ENCODE results near the gene NUMA1. TPM values are rescaled to one million over a fixed set of nuclear protein-coding genes. Genes with fewer than 3 reads are reported as not detected.

Gene NUMA1, protein sequence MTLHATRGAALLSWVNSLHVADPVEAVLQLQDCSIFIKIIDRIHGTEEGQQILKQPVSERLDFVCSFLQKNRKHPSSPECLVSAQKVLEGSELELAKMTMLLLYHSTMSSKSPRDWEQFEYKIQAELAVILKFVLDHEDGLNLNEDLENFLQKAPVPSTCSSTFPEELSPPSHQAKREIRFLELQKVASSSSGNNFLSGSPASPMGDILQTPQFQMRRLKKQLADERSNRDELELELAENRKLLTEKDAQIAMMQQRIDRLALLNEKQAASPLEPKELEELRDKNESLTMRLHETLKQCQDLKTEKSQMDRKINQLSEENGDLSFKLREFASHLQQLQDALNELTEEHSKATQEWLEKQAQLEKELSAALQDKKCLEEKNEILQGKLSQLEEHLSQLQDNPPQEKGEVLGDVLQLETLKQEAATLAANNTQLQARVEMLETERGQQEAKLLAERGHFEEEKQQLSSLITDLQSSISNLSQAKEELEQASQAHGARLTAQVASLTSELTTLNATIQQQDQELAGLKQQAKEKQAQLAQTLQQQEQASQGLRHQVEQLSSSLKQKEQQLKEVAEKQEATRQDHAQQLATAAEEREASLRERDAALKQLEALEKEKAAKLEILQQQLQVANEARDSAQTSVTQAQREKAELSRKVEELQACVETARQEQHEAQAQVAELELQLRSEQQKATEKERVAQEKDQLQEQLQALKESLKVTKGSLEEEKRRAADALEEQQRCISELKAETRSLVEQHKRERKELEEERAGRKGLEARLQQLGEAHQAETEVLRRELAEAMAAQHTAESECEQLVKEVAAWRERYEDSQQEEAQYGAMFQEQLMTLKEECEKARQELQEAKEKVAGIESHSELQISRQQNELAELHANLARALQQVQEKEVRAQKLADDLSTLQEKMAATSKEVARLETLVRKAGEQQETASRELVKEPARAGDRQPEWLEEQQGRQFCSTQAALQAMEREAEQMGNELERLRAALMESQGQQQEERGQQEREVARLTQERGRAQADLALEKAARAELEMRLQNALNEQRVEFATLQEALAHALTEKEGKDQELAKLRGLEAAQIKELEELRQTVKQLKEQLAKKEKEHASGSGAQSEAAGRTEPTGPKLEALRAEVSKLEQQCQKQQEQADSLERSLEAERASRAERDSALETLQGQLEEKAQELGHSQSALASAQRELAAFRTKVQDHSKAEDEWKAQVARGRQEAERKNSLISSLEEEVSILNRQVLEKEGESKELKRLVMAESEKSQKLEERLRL (N-terminal part only)
- total RNA-seq = 103 and 107 TPM in 2 replicates

DNA sequence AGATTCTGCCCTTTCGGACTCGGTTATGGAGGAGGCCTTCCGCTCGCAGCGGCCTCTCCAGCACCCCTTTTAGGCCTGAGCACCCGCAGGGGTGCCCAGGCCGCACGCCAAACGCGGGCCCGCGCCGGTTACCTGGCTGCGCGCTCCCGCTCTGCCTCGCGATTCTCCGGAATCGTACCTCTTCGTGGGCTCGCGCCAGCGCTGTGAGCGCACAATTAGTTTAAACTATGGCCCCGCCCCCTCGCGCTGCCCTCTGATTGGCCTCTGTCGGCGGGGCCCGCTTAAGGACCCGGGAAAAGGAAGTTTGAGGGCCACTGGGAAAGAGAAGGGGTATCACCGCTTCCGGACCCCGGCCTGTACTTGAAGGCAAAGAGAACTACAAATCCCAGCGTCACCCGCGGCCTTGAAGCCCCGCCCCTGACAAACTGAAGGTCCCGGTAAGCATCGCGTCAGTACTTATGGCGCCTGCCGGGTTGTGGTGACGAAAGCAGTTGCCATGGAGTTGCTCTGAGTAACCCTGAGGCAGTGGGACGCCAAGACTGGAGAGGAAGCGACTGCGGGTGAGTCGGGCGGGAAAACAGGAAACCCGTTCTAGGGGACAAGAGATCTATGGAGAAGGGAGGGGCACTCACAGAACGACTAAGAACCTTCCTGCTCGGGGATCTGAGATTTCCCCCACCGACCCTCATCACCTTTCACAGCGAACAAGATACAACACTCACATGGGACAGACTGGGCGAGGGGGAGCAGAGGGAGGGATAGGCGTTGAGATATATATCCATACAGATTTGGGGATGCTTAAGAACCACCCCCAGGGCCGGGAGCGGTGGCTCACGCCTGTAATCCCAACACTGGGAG, at the start of gene NUMA1, which contains the start of gene LRRC51:
TSS of gene NUMA1 (minus strand) at position 217 of the 858 bp plus-strand sequence. CDS start 44,599 bp downstream, outside the sequence.
TSS of gene LRRC51 (plus strand) at position 525 of the 858 bp plus-strand sequence. CDS start 8,234 bp downstream, outside the sequence.
- peak; percentile 100 for DNase-seq (ENCODE audit: low read depth in 2 of 2)

DNA sequence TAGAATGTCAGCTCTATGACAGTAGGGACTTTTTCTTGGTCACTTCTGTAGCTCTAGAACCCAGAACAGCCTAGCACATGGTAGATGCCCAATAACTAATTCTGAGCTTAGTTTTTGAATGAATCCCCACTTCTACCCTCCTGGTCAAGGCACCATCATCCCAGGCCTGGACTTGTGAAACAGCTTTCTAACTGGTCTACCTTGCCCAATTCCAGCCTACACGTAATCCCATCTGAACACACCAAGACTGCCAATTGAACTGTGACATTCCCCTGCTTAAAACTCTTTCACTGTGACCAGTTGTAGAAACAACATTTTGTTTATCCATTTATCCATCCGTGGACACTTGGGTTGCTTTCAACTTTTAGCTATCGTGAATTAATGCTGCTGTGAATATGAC, 49.0 kb upstream of the NUMA1 start:
- no peak for DNase-seq (ENCODE audit: low read depth in 2 of 2)

DNA sequence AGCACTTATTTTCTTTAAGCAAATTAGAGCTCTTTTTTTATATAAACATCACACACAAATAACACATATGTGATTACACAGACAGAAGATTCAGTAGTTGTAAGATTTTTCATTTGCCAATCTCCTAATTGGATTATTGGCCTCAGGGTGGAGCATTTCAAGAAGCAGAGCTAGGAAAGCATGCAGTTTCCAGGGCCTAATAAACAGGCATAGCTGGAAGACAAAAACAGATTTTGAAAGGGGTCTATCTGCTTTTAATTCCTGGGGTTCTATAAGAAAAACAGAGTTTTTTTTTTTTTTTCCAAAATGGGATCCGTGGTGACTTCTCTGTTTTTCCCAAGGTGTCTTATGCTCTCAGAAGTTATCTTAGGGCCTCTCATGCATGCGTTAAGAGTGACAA, 47.6 kb upstream of the NUMA1 start:
- DNase-seq (ENCODE audit: low read depth in 2 of 2) = no peak

DNA sequence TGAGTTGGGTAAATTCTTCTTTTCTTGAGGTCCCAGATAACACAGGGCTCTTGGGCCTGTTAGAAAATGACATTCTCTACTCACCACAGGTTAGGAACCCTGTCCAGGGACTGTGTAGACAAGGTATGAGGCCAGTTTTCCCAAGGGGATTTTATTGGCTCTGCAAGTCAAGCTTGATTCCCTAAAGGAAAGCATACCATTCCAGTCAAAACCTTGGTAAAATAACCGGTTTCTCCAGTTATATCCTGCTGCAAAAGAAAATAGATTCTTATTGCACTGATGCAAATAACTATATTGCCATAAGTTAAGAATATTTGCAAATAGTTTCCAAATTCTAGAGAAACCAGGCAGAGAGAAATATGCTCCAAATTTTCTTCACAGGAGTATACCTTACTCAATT, 45.6 kb upstream of the NUMA1 start:
- DNase-seq (ENCODE audit: low read depth in 2 of 2) = no peak

DNA sequence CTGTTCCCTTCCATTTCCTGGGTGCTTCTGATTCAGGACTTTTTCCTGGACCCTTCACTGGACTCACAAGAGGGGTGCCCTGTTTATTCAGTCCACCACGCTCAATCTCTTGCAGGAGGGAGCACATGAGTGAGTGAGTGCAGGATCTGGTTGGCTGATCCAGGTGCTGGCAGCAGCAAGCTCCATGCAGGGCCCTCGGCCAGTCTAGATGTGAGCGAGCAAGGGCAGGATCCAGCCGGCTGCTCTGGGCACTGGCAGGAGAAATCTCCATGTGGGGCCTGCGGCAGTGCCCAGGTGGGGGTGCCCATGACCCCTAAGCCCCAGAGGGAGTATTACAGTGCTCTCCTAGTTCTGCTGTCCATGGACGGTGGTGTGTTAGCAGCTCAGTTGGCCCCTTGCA, 43.7 kb upstream of the NUMA1 start:
- no peak for DNase-seq (ENCODE audit: low read depth in 2 of 2)

DNA sequence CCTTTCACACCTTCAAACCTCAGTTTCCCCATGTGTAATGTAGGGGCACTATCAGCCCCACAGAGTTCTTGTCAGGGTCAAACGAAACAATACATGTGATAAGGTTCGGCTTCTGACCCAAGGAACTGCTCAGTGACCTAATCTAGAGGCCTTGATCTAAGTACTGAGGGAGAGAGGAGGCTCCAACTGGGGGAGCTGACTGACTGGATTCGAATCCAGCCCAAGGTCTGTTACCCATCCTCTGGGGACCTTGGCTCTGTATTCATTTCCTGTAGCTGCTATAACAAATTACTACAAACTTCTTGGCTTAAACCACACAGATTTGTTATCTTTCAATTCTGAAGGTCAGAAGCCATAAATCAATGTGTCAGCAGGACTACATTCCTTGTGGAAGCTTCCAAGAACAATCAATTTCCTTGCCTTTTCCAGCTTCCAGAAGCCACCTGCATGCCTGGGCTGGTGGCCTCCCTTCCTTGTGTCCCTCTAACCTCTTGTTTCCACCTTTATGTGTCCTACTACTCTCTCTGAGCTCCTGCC, 42.8 kb upstream of the NUMA1 start:
- DNase-seq (ENCODE audit: low read depth in 2 of 2) = no peak

DNA sequence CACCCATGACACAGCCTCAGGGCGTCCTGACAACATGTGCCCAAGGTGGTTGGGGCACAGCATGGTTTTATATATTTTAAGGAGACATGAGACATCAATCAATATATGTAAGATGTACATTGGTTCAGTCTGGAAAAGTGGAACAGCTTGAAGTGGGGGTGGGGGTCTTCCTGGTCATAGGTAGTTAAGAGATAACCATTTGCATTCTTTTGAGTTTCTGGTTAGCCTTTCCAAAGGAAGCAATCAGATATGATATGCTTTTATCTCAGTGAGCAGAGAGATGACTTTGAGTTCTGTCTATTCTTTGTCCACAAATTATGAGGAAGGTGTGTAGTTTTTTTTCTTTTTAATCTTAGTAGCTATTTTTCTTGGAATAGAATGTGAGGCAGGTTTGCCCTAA, 42.3 kb upstream of the NUMA1 start:
- no peak for DNase-seq (ENCODE audit: low read depth in 2 of 2)

DNA sequence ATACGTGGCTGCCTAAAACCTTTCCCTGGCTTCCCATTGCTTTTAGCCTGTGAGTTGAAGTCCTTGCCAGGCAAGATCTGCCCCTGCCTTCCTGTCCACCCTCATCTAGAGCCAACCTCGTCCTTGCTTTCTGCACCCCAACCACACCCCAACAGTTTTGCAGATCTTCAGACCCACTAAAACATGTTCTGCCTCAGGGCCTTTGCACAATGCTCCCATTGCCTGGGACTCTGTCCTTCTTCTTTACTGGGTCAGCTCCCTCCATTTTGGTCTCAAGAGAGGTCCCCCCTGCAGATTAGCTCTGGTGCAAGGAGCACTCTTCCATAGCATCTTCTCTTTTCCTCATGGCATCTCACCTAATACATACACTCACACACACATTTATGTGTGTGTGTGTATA, 40.6 kb upstream of the NUMA1 start:
- DNase-seq (ENCODE audit: low read depth in 2 of 2) = no peak

DNA sequence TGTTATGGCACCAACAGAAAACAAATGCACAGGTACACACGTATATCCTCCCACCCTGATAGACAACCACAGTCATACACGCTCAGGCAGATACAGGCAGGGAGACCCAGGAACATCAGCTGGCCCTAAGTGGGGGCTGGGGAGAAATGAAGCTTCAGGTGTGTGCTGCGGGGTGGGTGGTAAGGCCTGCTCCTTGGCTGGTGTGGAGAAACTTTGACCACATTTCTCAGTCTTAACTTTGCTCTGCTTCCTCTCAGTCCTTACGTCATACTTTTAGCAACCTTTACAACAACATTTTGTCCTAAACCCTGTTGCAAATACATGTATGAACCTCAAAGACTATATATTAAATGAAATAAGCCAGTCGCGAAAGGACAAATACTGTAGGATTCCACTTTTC, 38.9 kb upstream of the NUMA1 start:
- no peak for DNase-seq (ENCODE audit: low read depth in 2 of 2)

DNA sequence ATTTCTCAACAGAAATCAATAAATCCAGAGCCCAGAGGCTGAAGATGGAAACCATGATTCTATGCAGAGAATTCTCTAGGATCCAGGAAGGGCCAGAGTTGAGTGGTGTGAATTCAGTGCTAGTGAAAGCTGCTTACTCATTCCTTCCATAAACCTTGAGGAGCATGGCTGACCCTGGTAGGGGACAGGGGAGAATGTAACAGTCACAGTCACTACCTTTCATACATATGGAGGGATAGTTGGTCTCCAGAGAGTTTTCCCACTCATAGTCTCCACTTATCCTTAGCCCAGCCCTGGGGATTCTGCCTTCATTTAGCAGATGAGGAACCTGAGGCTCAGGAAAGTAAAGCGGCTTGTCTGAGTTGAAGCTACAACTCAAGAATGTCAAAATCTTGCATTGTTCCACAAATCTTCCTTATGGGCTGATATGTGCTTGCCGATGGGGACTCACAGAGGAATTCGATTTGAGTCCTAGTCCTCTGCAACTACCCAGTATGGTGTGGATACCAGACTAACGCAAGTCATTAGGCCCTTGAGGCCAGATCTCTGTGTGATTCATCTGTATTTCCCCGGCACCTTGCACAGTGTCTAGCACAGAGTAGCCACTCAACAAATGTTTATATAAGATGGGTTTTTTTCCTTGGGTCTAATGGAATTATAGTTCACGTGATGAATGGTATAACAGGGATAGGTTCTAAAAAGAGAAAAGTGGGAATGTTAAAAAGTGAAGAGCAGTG, 35.8 kb upstream of the NUMA1 start:
- DNase-seq (ENCODE audit: low read depth in 2 of 2) = no peak

DNA sequence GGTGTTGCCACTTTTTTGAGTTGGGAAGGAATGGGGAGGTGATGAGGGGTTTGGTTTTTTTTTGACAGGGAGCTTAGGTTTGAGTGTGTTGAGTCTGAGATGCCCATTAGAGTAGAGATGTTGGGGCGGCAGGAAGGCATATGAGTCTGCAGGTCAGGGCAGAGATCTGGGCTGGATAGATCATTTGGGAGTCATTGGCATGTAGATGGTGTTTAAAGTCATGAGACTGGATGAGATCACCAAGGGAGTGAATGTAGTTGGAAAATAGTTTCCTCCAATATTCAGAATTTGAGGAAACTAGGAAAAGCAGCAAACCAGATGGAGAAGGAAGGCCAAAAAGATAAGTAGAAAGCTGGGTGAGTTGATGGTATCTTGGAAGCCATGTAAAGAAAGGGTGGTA, 34.2 kb upstream of the NUMA1 start:
- no peak for DNase-seq (ENCODE audit: low read depth in 2 of 2)

DNA sequence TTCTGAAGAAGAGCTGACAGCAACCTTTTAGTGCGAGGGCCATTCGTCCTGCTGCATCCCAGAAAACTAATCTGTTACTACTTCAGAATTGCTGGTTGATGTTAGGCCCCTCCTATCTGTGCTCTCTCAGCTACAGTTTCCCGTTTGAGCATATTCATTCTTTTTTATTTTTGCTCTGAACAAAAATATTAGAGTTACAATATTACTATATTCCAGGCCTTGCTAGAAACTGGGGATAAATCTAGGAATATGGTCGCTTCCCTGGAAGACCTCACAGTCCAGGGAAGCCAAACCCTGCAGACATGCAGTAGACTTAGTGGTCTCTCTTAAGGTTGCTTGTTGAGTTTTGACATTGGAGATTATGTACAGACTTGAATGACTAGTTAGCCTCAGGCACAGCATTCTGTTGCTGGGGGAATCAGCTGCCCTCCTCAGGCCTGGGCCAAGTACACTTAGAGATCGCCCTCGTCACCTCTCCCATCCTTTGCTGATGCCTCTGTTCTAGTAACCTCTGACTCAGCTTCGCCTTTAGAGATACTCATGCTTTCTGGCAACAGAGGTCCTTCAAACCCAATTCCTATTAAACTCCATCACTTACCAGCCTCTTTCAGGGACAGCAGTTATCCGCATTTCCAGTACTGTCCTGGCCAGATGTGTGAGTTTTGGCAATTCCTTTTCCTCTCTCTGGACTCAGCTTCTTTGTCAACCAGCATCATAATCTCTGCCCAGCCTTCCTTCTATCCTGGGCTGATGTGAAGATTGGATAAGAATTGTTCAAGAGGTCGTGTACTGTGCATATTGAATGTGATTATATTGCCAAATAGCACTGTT, 32.9 kb upstream of the NUMA1 start:
- DNase-seq (ENCODE audit: low read depth in 2 of 2) = peak in 1 of 2 donors; percentile 29

DNA sequence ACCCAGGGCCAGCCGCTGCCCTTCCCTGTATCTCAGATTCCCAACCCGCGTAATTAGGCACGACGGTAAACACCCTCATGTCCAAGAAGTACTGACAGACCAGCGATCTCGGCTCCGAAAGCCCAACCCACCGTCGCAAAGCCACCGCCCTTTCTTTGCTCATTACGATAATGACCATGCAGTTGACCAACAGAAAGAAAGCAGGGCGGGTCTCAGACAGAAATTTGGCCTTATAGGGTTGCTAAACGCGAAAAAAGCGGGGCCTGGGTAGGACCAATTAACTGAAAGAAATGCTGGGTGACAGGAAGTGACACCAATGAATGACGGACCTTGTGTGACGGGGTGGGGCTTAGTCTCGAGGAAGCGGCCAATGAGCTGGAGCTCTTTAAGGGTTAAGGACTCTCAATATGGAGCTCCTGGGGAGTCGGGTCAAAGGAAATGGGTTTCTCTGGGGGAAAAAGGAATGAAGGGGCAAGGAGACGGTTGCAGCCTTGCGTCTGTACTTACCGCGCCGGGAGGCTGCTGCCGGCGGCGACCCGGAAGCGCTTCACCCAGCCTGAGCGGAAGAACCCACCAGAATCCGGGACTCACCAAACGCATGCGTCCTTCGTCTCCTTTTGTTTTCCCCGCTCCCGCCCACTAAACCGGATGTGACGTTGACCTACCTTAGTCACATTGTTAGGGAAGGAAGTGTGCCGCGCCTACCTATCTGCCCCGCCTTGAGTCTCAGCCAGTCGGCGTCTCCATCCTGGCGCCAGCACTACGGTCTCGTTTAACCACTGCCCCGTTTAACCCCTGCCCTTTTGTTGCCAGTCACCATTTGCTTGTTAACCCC, 32.0 kb upstream of the NUMA1 start, which contains the start of gene ANAPC15:
TSS of gene ANAPC15 (minus strand) at position 553 of the 835 bp plus-strand sequence. CDS start 1,419 bp downstream, outside the sequence.
- peak; percentile 100 for DNase-seq (ENCODE audit: low read depth in 2 of 2)

DNA sequence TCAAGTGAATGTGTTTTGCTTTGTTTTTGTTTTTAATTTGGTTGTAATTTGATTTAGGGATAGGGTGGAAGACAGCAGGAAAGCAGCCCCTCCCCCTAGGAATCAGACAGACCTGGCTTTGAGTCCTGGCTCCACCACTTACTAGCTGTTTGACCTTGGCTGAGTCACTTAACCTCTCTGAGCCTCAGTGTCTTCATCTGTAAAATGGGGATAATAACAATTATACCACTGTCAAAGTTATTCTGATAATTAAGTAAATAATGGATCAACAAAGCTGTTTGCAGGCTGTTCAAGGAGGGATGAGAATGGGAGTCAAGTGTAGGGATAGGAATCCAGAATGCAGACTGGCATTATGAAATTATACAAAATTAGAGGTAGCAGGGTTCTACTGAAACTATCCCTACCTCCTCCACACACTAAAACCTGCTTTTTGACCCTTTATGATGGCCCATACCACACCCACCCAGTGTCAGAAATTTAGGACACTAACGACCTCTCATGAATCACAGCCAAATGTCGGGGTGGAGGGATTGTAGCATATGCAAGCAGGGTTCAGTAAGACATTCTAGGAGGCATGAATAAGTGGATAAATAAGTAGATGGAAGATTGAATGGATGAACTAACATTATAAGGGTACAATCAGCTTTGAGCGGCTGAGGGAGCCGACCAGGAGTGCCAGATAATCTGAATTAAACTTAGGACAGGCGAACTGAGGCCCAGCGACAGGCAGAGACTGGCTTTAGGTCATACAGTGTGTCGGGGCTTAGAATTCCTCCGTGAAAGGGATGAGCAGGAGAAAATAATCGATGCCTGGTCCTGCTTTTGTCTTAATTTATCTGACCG, 31.2 kb upstream of the NUMA1 start:
- DNase-seq (ENCODE audit: low read depth in 2 of 2) = no peak

DNA sequence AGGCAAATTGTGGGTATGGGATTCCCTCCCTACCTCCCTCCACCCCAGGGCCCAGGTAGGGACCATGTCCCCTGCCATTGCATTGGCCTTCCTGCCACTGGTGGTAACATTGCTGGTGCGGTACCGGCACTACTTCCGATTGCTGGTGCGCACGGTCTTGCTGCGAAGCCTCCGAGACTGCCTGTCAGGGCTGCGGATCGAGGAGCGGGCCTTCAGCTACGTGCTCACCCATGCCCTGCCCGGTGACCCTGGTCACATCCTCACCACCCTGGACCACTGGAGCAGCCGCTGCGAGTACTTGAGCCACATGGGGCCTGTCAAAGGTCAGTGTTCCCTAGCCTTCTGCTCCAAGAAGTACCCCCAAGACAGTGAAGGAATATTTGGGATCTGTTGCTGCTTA, 25.5 kb upstream of the NUMA1 start, which contains the start of gene TOMT:
TSS of gene TOMT (plus strand) at position 37 of the 400 bp plus-strand sequence. CDS start at position 65, 28 bp downstream.
- DNase-seq (ENCODE audit: low read depth in 2 of 2) = no peak

DNA sequence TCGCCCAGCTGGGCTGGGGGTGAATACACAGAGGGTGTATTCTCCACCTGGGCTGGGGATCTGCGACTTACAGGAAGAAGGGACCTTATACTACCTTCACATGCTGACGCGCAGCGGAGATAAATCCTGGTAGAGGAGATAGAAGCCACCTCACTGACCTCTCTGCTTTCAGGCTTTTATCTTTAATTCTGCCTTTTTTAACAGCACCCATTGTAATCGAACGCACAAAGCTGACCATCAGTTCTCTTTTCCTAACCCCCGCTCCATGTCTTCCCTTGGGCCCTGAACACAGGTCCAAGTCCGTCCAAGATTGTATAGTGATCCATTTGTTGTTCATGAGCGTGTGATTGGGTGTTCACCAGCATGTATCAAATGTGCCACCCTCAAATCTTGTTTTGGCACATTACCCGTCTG, 23.4 kb upstream of the NUMA1 start:
- DNase-seq (ENCODE audit: low read depth in 2 of 2) = no peak

Measured in lung microvascular endothelial cell (primary cell).